NCI-H1092 (cell line): ENCODE data around the gene LCE5A.
"Not testable (repeated sequence)": the region's sequence is repeated elsewhere in the genome, so short reads cannot be mapped to it uniquely, and the experiment has no call there.

Experiments used
- DNase-seq: peaks from one replicate; lab custom pipeline; 2025; lab: John Stamatoyannopoulos, UW

The LCE5A gene

DNA sequence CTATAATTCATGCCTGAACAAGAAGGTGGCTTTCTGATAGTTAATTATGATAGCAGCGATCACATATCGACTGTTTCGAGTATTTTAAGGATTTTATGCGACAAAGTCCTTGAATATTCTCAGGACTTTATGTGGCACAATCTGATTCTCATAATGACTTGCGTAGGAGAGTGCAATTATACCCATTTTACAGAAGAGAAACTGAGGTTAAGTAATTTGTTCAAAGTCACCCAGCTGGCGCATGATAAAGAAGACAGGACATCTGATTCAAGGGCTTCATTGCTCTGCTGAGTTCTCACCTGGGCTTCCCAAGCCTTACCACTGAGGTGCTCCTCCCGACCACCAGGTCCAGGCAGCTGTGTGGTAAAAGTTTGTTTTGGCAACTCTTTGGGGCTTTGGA lies 5.5 kb downstream of the LCE5A start:
- DNase-seq = no peak

DNA sequence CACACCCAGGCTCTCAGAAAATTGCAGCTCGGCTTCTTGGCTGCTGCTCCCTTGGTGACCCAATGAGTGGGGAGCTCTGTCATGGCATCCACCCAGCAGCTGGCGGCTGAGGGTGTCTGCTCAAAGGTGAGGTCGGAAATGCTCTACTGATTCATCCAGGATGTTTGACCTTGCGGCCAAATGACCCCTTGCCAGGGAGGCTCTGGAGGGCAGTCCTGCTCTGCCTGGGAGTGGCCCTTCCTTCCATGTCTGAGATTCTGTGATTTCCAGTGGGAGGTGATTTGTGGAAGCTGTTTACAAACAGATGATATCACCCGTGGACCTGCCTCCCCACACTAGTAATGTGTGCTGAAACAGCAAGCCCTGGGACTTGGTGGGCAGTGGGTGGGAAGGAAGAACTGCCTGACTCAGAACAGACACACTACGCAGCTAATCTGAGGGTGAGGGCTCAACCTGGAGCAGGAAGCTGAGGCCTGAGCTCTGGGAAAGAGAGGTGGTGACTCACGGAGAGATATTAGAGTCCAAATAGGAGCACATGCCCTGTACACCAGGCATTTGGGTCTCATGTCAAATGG lies 6.7 kb downstream of the LCE5A start:
- DNase-seq = no peak

DNA sequence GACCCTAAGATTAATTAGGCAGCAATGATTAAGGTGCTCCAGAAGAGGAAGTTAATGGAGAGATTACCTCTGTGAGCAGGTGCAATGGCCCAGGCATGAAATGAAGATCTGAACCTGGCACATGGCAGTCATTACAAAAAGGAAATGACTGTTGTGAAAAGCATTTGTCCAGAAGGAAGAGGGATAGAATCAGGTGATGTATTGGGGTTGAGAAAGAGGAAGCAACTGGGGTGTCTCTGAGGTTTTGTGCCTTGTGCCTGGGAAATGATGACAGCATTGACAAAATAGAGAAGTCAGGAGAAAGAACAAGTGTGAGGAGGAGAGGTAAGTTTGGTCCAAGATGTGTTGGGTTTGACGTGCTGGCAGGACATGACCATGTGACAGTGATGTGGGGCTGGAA lies 9.2 kb downstream of the LCE5A start:
- DNase-seq = no peak

DNA sequence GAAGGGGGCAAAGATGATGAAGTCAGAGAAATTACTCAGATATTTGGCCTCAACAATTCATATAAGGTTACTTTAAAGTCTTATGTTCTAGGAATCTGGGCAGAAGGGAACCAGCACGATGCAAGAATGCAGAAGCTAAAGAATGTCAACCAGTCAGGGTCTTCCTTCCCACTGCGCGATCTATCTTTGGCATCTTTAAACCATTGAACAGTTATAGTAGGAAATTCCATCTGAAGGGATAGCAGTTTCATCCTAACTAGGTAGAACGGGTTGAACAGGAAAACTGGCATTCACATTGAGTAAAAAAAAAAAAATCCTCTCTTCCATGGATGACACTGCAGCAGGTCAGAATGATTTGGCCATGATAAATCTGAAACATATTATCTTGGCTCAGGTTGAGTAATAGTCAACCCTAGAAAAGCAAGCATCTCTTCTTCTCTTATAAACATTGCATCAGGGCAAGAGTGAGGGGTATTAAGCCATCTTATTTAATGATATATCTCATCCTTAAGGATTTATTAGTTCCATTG lies 10.0 kb downstream of the LCE5A start:
- no peak for DNase-seq

DNA sequence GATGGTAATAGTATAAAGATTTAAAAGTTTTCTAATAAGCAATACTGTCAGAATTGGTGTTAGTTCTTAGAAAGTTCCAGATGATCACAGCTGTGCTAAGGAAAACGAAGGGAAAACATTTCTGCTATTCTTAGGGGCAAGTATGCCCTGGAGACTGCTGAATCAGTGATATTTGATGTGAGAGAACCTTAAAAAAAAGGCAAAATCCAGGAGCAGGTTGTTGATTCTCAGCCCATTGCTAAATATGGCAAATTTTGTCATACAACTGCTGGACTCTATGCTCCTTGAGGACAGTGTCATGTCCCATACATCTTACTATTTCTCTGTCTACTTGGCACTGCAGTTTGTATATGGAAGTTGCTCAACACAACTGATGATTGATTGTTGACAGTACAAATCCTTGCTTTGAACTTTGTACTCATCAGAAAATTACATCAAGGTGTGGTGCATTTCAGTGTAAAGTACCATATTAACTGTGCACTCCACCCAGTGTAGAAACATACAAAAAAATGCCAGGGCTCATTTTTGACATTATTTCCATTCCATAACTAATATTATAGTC lies 14.6 kb downstream of the LCE5A start:
- no peak for DNase-seq

DNA sequence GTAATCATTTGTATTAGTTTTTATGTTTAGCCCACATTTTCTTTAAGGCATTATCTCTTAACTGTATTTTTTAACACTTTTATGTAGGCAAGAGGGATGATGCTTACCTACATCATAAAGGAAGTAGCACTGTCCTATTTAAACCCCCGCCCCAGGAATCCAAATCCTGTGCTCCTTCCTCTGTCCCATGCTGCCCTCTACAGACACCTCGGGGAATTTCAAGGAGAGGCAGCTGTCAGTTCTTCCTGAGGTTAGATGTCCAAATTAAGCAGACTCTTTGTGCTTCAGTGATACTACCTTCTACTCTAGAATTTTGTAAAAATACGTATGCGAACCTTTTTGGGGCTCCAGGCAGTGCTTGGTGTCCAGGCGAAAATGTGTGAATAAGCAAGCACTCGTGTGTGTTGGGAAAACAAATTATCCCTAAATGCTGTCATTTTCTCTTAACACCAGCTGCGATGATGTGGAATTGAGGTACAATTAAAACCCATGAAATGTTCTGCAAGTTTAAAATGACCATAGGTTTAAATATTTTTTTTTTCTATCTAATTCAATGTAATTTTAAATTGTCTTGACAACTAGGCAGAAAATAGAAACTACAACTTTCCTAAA lies 22.8 kb downstream of the LCE5A start:
- DNase-seq = no peak

DNA sequence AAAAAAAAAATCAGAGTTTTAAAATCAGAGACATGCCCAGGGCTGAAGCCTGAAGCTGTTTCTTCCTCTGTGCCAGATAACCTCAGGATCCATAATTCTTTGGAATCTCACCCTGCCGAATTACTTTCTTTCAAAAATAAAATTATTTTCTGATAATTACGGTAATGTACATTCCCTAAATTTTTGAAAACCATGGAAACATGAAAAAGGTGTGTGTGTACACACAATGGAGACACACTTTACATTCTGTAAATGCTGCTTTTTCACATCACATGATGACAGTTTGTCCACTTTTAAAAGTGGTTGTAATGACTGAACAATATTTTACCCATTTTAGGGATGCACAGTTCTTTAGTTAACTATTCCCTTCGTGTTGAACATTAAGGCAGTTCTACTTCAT lies 25.2 kb downstream of the LCE5A start:
- no peak for DNase-seq

DNA sequence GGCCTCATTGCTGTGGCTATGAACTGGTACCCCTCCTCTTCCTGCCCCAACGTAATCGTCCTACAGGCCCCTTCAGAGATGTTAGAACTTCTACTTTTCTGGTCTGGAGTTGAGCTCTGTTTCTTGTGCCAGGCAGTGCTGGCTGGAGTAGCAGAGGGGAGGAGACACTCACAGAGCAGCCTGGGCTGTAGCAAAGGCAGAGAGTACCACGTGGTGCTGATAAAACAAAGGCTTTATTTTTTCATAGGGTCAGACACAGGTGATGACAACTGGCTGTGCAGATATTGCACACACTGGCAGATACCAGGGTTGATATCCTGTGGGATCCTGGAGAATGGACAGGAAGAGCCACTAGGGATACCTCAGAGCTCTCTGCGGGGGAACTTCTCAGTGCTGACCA lies 26.9 kb downstream of the LCE5A start:
- DNase-seq = no peak

DNA sequence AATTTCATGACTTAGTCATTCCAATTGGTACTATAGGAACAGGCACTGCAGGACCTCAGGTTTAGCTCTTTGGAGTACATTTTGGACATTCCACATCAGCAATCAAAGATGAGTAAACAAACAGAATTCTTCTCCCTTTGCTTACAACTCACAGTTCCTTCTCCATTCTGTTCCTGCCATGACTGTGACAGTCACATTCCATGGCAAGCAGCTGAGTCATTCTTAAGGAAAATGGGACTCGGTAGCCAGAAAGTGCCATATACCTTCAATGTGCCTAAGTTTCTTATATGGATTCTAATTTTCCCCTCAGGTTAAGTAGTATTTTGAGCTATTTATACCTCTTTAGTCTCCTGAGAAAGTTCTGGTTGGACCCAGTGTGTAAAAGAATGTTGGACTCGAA lies 29.3 kb downstream of the LCE5A start:
- no peak for DNase-seq

DNA sequence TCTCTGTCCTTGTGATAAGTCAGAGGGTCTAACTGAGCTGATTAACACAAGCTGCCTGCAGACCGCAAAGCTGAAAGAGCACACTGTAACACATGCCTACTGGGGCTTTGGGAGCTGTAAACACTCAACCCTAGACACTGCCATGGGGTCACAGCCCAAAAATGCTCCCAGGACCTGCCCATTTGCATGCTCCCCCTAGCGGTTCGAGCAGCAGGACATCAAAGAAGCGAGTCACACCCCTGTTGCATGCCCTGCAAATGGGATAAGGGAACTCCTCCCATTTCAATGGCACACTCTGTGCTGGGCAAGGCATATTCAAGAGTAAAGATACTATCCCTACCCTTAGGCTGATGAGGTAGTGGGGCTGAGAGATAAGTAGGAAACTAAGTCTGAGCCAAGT lies 33.2 kb downstream of the LCE5A start:
- DNase-seq = no peak

DNA sequence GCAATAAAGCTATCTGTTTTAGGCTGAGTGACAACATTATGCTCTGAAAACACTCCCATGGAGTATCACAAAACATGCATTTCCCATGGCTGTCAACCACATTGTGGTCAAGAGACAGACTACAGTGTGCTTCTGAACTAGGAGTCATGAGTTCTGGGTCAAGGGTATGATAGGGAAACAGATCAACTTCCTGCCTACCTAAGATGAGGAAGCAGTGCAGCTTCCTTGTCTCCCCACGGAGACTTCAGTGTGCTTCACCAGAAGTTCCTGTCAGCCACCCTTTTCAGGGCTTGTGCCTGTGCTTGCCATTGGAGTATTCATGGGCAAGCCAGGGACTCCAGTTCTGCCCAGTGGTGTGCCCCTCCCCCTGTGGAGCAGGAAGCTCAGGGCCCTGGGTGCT lies 36.1 kb downstream of the LCE5A start:
- no peak for DNase-seq

DNA sequence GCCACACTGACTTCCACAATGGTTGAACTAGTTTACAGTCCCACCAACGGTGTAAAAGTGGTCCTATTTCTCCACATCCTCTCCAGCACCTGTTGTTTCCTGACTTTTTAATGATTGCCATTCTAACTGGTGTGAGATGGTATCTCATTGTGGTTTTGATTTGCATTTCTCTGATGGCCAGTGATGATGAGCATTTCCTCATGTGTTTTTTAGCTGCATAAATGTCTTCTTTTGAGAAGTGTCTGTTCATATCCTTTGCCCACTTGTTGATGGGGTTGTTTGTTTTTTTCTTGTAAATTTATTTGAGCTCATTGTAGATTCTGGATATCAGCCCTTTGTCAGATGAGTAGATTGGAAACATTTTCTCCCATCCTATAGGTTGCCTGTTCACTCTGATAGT lies 37.8 kb downstream of the LCE5A start:
- not testable (repeated sequence) for DNase-seq
